Measurements from ENCODE around the gene UMODL1.
"Not testable (repeated sequence)": the region's sequence is repeated elsewhere in the genome, so short reads cannot be mapped to it uniquely, and the experiment has no call there.

The UMODL1 gene

DNA sequence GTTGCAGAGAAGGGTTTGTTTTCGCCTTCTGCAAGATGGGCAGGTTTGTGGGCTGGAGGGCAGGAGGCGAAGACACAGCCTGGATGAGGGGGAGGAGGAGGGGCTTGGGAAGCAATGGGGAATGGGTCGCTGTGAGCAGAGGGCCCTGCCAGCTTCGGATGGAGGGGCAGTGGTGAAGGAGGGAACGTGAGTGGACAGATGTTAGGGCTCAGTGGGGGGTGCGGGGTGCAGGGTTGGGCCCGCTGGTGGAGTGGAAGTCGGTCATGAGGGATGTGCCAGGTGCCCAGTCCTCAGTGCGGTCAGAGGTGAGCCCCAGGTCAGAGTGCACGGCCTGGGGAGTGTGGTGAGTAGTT, 92.4 kb downstream of the UMODL1 start:
- no peak for DNase-seq (ENCODE audit: low spot score)

DNA sequence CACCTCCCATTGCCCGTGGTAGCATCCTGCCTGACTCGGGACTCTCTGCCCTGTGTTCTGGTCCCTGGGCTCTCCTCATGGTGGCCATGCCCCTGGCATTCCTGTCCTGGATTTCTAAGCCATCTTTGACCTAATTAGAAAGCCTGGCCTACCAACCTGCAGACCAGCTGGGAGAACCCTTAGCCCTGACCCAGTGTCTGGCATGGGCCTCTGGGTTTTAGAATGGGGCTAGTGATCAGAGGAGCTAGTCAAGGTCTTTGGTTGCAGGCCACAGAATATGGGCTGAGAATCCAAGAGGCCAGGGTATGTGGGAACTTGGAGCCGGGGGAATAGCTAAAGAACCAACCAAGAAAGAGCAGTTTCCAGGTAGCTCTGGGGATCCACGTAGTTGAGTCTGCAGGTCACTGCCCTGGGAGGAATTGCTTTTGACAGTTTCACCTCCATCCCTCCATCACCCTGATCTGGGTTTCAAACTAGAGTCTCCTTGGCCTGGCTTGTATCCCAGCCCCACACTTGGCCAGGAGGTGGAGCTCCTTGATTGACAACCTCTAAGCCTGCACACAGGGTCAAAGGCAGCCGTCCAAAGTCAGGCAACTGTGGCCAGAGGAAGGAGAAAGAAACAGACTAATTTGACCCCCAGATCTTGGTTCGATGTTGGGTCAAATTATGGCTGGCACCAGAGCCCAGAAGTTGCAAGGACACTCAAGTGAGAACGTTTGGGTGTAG, 93.1 kb downstream of the UMODL1 start:
- no peak for DNase-seq (ENCODE audit: low spot score)

DNA sequence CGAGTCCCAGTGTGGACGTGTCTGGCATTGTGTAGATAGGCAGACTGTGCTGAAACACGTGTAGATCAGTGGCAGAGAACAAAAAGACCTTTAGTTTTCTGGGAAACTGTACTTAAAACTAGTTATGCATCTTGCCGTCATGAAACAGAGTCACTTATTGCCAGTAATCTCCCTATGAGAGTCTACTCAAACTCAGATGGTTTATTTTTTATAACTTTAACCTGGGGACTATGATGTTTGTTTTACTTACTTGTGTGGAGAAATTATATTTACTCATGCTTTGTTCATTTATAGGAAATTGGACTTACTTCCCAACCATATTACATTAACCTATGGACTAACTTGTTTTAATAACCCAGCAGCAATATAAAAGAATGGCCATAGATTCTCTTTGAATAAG, 93.7 kb downstream of the UMODL1 start:
- DNase-seq (ENCODE audit: low spot score) = no peak

DNA sequence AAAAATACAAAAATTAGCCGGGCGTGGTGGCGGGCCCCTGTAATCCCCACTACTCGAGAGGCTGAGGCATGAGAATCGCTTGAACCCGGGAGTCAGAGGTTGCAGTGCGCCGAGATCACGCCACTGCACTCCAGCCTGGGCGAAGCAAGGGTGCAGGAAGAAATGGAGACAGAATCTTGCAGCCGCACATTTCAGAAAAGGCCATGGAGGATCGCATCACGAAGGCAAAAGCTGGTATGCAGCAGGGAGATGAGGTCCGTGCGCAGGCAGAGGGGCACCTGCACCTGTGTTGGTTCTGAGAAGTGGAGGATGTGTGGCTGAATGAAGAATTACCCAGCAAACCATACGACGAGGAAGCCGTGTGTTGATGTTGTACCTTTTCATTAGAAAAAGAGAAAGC, 94.8 kb downstream of the UMODL1 start:
- DNase-seq (ENCODE audit: low spot score) = no peak

DNA sequence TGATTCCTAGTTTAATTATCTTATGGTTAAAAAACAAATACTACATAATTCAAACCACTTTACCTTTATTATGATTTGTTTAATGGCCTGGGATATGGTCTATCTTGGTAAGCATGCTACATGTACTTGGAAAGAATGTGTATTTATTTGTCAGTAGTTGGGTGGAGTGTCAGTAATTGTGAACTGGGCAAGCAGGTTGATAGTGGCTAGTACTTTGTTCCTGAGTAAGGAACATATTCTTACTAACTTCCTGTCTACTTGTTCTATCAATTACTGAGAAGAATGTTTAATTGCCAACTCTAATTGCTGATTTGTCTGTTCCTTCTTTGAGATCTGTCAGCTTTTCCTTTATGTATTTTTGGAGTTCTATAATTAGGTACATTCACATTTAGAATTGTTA, 98.6 kb downstream of the UMODL1 start:
- DNase-seq (ENCODE audit: low spot score) = no peak

DNA sequence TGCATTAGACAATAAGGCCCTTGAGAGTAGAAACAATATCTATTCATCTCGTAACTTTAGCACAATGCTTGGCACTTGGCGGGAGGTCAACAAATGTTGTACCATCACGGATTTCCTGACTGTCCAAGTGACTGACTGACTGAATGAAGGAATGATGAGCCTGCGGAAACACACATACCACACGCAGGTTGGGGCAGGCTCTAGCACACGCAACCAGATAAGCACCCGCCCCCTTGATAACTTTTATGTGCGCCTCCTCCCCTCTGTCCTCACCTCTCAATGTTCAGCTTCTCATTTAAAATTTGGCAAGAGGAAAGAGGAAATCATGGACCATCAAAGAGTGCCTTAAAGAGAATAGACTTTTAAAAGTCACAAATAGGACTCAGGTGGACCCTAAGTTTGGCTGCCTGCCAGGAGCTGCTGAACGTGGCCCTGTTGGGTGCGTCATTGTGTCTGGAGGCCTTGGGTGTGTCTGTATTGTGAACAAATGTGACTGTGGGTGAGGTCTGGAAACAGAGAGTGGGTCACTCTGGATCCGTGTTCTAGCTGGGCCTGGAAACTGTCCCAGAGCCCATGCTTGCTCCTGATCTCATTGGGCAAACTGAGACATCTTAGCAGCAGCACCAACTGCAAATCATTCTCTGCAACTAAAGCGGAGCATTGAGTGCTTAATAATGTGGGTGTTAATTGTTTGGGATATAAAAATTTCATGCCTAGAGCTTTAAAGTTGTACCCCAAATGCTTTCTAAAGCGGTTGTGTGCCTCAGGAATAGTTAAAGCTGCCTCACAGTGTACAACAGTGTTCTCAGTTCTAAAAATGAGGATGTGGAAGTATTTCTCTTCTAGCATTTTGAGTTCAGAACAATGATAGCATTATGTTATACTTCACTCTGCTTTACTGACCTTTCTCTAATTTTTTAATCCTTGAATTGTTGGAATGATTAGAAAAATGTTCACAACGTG, 100.3 kb downstream of the UMODL1 start:
- DNase-seq (ENCODE audit: low spot score) = peak; percentile 2

DNA sequence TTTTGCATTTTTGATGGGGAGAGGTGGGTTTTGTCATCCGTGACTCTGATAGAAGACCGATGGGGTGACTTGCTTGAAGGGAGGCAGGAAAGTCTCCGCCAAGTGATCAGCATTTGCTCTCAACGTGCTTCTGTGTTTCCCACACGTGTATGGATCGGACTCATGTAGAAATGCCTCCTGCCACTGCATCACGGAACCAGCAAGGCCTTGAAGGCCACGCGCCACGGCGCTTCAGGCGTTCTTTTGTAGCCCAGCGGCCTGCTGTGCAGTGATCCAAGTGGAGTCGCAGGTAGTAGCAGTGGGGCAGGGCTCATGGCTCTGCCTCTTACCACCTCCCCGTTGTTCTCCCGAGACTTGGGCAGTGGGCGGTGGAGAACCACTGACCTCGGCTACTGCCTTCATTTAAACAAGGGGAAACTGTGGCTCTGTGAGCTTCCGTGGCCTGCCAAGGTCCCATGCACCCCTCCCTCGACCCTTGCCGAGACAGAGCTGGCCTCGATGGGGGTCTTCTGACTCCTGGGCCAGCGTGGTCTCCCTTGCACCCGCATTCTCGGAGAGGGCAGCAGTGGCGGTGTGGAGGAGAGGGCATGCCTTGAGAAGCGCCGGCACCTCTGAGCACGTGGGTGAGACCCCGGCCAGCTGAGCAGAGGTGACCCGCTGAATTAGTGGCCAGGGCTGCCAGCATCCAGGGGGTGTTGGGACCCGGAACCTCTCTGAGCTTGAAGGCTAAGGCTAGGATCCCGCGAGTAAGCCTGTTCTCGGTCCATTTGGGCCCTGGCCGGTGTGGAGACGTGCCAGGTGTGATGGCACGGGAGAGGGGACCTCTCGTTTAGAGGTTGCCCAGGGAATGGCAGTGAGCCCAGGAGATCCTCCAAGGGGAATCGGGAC, 101.7 kb downstream of the UMODL1 start:
- no peak for DNase-seq (ENCODE audit: low spot score)

DNA sequence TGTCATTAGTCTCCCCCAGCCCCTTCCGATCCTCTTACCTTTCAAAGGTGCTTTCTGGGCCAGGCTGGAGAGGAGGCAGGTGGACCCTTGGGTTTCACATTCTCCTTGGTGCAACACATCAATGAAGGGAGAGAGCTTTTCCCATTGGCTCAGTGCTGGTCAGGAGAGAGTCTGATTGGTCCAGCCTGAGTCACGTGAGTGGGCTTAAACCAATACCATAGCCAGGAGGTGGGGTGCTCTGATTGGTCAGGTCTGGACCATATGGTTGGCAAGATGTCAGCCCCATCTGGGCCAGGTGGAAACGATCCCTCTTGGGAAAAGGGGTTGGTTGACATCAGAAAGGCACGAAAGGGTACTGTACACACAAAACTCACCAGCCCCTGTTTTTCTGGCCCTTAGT, 103.1 kb downstream of the UMODL1 start:
- DNase-seq (ENCODE audit: low spot score) = peak; percentile 5

DNA sequence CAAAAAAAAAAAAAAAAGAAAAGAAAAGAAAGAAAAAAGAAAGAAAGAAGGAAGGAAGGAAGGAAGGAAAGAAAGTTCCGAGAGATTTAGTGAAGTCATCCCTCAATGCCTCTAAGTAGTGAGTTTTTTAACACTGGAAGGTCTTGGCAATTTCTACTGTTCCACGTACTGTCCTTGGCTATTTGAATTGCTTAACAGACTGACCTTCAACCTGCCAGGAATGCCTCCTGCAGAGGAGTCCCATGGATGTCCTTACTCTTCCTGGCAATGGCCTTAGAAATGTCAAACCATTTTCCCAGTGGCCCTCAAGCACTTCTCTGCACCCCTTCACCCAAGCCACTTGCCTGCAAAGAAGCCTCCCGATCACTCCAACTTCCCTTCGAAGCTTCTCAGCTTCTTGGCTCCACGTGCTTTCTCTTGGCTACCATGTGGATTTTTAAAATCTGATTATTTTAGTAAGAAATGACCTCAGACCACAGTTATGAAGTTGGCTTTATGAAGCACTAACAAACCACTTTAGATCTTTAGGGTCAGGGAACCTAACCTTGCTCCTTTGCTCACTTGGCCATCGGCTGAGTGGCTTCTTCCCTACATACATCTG, 104.1 kb downstream of the UMODL1 start:
- DNase-seq (ENCODE audit: low spot score) = no peak

DNA sequence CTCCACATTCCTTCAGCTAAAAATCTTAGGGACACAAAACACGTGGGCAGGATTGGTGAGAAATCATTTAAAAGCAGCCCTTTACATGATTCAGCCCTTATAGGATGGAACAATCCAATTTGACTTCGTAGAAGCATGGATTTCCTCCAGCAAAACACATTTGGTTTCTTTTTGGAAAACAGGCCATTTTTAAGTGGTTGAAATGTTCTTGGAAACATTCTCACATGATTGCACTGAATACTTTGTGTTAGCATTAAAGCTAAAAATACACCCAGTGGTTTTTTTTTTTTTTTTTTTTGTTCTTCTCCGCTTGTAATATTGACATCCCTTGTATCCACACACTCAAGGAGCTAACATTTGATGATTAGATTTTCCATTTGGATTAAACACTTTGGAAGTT, 105.7 kb downstream of the UMODL1 start:
- DNase-seq (ENCODE audit: low spot score) = no peak

DNA sequence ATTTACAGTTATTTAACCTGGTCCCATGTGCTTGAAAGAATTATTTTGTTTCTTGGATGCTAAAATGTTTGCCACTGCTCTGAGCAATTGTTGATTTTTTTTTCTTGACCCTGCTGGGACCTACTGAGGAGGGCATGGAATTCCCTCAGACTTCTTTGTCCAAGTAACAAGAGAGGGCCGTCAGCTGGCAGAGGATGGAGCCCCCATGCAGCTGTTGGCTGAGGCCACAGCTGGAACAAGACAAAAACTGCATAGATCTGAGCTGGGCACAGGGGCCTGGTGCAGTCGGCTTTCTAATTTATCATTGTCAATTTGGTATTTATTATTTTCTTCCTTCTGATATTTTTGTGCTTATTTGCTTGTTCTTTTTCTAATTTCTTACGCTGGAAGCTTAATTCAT, 108.2 kb downstream of the UMODL1 start:
- DNase-seq (ENCODE audit: low spot score) = no peak

DNA sequence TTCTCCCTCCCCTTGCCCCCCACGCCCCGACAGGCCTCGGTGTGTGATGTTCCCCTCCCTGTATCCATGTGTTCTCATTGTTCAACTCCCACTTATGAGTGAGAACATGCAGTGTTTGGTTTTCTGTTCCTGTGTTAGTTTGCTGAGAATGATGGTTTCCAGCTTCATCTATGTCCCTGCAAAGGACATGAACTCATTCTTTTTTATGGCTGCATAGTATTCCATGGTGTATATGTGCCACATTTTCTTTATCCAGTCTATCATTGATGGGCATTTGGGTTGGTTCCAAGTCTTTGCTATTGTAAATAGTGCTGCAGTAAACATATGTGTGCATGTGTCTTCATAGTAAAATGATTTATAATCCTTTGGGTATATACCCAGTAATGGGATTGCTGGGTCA, 108.9 kb downstream of the UMODL1 start:
- DNase-seq (ENCODE audit: low spot score) = not testable (repeated sequence)

DNA sequence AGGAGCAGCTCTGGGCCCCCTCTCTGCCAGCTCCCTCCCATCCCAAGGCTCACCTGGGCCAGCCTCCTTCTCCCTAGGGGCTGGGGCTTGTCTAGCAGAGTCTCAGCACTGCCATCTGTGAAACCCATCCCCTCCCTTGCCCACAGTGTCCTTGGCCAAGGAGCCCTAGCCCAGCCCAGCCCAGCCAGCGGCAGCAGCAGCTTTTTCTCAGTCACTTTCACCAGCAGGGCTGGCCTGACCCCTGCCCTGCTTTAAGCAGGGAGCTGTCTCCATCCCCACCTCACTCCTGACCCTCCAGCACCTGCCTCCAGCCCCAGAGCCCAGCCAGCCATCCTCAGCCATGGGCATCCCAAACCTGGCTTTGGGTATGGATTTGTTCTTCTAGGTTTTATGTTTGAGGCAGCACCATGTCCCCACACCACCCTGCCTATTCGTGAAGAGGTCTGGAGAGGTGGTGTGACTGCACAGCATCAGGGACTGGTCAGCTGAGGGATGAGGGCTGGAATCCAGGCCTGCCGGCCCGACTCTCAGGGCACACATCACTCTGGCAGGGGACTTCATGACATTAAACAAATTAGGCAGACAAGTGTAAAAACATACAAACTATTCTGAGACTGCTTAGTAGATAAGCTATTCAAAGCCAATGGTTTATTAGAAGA, 111.7 kb downstream of the UMODL1 start:
- DNase-seq (ENCODE audit: low spot score) = no peak

DNA sequence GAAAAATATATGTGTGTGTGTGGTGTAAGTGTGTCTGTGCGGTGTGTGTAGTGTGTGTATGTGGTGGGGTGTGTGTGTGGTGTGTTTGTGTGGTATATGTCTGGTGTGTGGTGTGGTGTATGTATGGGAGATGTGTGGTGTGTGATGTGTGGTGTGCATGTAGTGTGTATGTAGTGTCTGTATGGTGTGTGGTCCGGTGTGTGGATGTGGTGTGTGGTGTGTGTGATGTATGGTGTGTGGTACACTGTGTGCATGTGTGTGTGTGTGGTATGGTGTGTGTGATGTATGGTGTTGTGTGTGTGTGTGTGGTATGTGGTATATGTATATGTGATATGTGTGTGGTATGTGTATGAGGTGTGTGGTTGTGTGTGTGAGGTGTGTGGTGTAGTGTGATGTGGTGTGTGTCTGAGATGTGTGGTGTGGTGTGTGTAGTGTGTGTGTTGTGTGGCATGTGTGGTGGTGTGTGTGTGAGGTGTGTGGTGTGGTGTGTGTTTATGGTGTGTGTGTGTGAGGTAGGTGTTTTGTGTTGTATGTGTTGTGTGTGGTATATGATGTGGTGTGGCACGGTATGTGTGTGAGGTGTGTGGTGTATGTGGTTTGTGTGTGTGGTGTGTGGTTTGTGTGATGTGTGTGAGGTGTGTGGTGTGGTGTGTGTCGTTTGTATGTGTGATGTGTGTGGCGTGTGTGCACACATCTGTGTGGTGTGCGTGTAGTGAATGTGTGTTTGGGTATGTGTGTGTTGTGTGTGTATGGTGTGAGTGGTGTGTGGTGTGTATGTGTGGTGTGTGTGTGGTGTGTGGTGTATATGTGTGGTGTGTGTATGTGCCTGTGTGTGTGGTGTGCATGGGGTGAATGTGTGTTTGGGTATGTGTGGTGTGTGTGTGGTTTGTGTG, 112.5 kb downstream of the UMODL1 start:
- DNase-seq (ENCODE audit: low spot score) = no peak

DNA sequence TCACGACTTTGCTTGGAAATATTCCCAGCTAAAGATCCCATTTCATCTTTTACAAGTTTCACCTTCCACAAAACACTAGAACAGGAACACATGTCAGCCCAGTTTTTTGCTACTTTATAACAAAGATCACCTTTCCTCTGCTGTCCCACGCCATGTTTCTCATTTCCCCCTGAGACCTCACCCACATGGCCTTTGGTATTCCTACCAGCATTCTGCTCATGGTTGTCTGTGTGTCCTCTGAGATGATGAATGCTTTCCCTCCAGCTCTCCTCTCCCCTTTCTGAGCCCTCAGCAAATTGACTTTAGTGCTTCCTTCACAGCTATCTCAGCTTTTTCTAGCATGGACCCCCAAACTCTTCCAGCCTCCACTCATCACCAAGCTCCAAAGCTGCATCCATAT, 115.5 kb downstream of the UMODL1 start:
- DNase-seq (ENCODE audit: low spot score) = no peak

DNA sequence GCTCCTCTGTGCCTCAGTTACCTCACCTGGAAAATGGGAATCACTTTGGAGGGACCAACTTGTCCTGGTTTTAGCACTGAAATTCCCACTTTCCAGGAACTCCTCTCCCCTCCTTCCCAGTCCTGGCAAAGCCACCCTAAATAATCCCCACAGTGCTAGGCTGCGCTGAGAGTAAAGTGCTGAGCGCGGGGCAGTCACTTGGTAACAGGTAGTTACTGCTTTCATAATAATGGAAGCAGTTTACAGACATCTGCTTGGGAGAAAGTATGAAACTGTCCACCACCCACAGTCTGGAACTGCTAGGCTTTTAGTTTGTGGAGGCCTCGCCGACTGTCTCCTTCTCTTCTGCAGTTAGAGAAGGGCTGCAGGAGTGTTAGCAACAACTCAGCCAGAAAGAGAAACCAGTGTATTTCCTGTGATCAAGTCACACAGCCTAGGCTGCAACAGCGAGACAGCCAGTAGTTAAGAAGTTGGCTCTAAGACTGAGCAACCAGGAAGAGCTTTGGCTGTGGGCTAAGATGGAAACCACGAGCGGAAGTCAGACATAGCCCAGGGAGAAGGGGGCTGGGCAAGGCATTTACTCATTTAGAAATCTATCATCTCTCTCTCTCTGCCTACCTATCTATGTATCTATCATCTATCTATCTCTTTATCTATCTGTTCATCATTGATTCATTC, 117.0 kb downstream of the UMODL1 start:
- no peak for DNase-seq (ENCODE audit: low spot score)

DNA sequence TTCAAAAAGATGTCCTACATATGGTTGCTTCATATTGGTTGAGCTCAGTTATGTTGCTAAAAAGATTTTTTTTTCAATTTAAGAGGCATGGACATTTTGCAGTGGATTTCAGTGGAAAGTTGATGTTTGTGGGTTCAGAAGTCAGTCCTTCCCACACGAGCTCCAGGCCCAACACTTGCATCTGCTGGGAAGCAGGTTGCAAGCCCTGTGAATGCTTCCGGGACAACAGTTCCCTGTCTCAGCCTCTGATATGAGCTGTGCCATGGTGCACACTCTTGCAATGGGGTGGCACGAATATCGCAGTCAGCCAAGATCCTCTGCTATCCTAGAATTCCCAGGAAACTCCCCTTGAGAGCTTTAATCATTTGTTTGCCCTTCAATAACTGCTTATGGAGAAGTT, 117.5 kb downstream of the UMODL1 start:
- DNase-seq (ENCODE audit: low spot score) = no peak

DNA sequence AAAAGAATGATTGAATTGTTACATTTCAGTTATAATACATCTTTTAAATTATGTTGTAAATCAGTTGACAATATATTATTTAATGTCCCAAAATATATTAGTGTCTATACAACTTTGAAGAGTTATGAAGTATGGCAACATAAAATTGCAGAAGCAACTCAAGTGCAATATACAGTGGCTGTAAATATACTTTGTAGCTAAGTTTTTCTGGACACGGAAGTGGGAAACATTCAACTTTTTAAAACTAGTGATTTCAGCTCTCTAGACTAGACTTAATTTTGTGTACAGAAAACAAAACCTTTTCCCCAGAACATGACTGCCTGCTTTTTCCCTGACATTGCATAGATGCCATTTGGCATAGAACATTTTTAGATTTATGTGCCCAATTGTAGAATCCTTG, 118.3 kb downstream of the UMODL1 start:
- no peak for DNase-seq (ENCODE audit: low spot score)

DNA sequence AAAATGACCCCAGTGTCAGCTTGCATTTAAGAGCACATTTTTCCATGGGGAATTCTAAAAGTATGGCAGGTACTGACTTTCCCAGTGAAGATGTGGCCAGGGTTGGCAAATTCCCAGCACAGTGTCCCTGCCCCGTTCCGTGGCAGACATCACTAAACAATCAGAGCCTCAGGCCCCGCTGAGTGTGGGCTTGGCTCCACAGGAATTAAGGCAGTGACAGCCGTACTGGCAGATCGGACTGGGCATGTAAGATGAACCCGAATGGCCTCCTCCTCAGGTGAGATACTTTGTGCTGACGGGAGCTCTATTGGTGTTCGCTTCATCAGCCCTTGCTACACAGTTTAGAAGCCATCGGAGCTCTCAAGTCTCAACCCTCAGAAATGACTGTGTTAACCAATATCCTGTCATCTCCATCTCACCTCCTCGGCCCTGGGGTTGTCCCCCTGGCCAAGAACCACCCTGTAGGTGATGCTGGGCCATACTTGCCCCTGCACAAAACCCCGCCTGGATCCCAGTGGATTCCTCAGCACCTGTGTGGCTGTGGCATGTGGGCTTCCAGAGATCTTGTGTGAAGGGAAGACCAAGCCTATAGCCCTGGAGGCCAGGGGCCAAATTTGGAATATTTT, 118.9 kb downstream of the UMODL1 start:
- DNase-seq (ENCODE audit: low spot score) = no peak

All from AG08395 (cell line).